Trophoblast cell (in vitro differentiated cells and primary cell): ENCODE measurements around the gene GSTT2.
"Not testable (repeated sequence)": the region's sequence is repeated elsewhere in the genome, so short reads cannot be mapped to it uniquely, and the experiment has no call there.

Source experiments
- DNase-seq, 2 donors: peaks; one replicate each; pipeline ENCODE4 v3.0.0-alpha.2; 2016
- H2AFZ ChIP-seq: 2 replicates; pipeline ENCODE4 v1.6.1; 2013; ENCODE audit warnings: low read length, moderate library complexity, mild to moderate bottlenecking; ENCODE audit not compliant: insufficient read depth, poor library complexity
- H2AK5ac ChIP-seq: 2 replicates; pipeline ENCODE4 v1.6.1; 2013; ENCODE audit warnings: mild to moderate bottlenecking, low read length
- H2BK120ac ChIP-seq: 2 replicates; pipeline ENCODE4 v1.6.1; 2013; ENCODE audit warnings: low read length, mild to moderate bottlenecking, moderate library complexity; ENCODE audit not compliant: insufficient read depth, poor library complexity
- H2BK12ac ChIP-seq: 2 replicates; pipeline ENCODE4 v1.6.1; 2013; ENCODE audit warnings: mild to moderate bottlenecking, low read length, moderate library complexity
- H2BK5ac ChIP-seq: 2 replicates; pipeline ENCODE4 v1.6.1; 2013; ENCODE audit warnings: low read length, low read depth, moderate library complexity, mild to moderate bottlenecking; ENCODE audit not compliant: poor library complexity
- H3K14ac ChIP-seq: 2 replicates; pipeline ENCODE4 v1.6.1; 2013; ENCODE audit warnings: mild to moderate bottlenecking, low read length
- H3K18ac ChIP-seq: 2 replicates; pipeline ENCODE4 v1.6.1; 2013; ENCODE audit warnings: mild to moderate bottlenecking, low read length
- H3K23ac ChIP-seq: 2 replicates; pipeline ENCODE4 v1.6.1; 2013; ENCODE audit warnings: low read length
- H3K27ac ChIP-seq: 2 replicates; pipeline ENCODE4 v1.5.1; 2013; ENCODE audit warnings: low read depth, mild to moderate bottlenecking, inconsistent platforms, low read length, moderate library complexity
- H3K27me3 ChIP-seq: 2 replicates; pipeline ENCODE4 v1.6.1; 2013; ENCODE audit warnings: inconsistent platforms, mild to moderate bottlenecking, low read length, moderate library complexity; ENCODE audit not compliant: insufficient read depth
- H3K36me3 ChIP-seq, 2 experiments: 1 replicate in 1 of 2; 2 replicates in 1 of 2; pipeline ENCODE4 v1.6.1; 2013; ENCODE audit warnings: low read length in 2 of 2, mild to moderate bottlenecking in 2 of 2, moderate library complexity in 1 of 2; ENCODE audit not compliant: insufficient read depth in 2 of 2, control insufficient read depth in 1 of 2
- H3K4ac ChIP-seq: 2 replicates; pipeline ENCODE4 v1.6.1; 2013; ENCODE audit warnings: low read depth, mild to moderate bottlenecking, low read length, moderate library complexity
- H3K4me1 ChIP-seq, 2 experiments: 1 replicate in 1 of 2; 2 replicates in 1 of 2; pipeline ENCODE4 v1.6.1; 2013; ENCODE audit warnings: low read length in 2 of 2, mild to moderate bottlenecking in 2 of 2, moderate library complexity in 1 of 2; ENCODE audit not compliant: insufficient read depth in 2 of 2, control insufficient read depth in 1 of 2
- H3K4me2 ChIP-seq: 2 replicates; pipeline ENCODE4 v1.6.1; 2013; ENCODE audit warnings: inconsistent platforms, mild to moderate bottlenecking, low read length, moderate library complexity
- H3K4me3 ChIP-seq: 2 replicates; pipeline ENCODE4 v1.5.1; 2013; ENCODE audit warnings: mild to moderate bottlenecking, low read depth, low read length, inconsistent platforms
- H3K79me1 ChIP-seq: one replicate; pipeline ENCODE4 v1.6.1; 2013; ENCODE audit warnings: low read length
- H3K79me2 ChIP-seq: 2 replicates; pipeline ENCODE4 v1.6.1; 2013; ENCODE audit warnings: low read length, mild to moderate bottlenecking; ENCODE audit not compliant: control insufficient read depth, insufficient read depth, poor library complexity
- H3K9ac ChIP-seq: 2 replicates; pipeline ENCODE4 v1.6.1; 2013; ENCODE audit warnings: mild to moderate bottlenecking, low read length
- H3K9me3 ChIP-seq: 2 replicates; pipeline ENCODE4 v1.6.1; 2013; ENCODE audit warnings: low read depth, mild to moderate bottlenecking, control low read depth, inconsistent platforms, low read length; ENCODE audit not compliant: insufficient read depth
- H4K12ac ChIP-seq: 2 replicates; pipeline ENCODE4 v1.6.1; 2013; ENCODE audit warnings: low read depth, mild to moderate bottlenecking, low read length, moderate library complexity
- H4K8ac ChIP-seq: 2 replicates; pipeline ENCODE4 v1.6.1; 2013; ENCODE audit warnings: low read depth, mild to moderate bottlenecking, low read length, moderate library complexity
- H4K91ac ChIP-seq: one replicate; pipeline ENCODE4 v1.6.1; 2013; ENCODE audit warnings: low read depth, mild to moderate bottlenecking, low read length, moderate library complexity
- WGBS: extraction: QIAGEN DNeasy Blood & Tissue Kit; methylation state at CpG from one replicate; pipeline ENCODE4 v1.1.7; 2013; ENCODE audit warnings: missing lambda C conversion rate; ENCODE audit not compliant: insufficient read length, insufficient coverage; ENCODE audit errors: extremely low coverage; 5-methylcytosine and 5-hydroxymethylcytosine counted together

GSTT2 gene

DNA sequence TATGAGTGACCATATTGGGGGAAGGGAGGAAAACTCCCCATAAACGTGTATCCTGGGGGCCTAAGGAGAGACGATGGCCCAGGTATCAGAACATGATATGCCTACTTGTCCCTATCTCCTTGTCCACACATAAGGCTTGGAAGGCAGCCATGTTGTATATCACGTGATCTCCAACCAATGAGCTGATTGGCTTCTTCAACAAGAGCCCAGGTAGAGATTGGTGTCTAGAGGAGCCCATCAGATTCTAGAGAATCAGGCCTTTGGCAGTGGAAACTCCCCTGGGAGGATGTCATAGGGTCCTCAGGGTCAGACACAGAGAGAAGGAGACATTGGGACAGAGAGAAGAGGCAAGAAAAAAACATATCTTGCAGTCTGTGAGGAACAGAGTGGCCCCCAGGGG lies 32.5 kb upstream of the GSTT2 start:
- no CpG with 5 or more reads among the region's 3 CpGs for WGBS
- H3K14ac ChIP-seq, H2AFZ ChIP-seq, H3K9ac ChIP-seq, H3K9me3 ChIP-seq, H3K79me1 ChIP-seq, H4K91ac ChIP-seq, H3K27ac ChIP-seq, H2AK5ac ChIP-seq, H3K4me1 ChIP-seq, H3K23ac ChIP-seq, H3K18ac ChIP-seq, H2BK120ac ChIP-seq, H3K4me2 ChIP-seq, H3K4ac ChIP-seq, H3K36me3 ChIP-seq, H4K12ac ChIP-seq, H2BK5ac ChIP-seq, DNase-seq, H3K27me3 ChIP-seq, H3K79me2 ChIP-seq, H4K8ac ChIP-seq, H3K4me3 ChIP-seq, H2BK12ac ChIP-seq: not testable (repeated sequence)

DNA sequence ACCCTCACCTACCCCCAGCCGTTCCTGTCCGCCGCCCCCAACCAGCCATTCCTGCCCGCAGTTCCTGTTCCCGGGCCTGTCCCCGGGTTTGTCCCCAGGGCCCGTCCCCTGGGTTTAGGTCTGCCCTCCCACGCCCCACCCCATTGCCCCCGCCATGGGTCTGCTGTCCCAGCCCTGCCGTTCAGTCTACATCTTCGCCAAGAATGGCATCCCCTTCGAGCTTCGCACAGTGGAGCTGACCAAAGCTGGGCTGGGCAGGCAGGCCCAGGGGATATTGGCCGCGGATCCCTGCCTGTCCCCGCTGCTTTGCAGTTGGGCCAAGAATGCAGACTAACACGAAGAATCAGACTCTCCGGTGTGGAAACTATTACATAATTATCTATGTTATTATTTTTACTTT lies 30.2 kb upstream of the GSTT2 start:
- H3K4me1 ChIP-seq, H4K12ac ChIP-seq, H3K36me3 ChIP-seq, H3K18ac ChIP-seq, H3K4ac ChIP-seq, H4K91ac ChIP-seq, H2AK5ac ChIP-seq, H3K9ac ChIP-seq, H3K4me2 ChIP-seq, H2BK120ac ChIP-seq, H3K79me2 ChIP-seq, H3K27me3 ChIP-seq, H2BK5ac ChIP-seq, H3K23ac ChIP-seq, H3K4me3 ChIP-seq, H3K14ac ChIP-seq, H2AFZ ChIP-seq, H3K27ac ChIP-seq, H4K8ac ChIP-seq, H2BK12ac ChIP-seq, H3K79me1 ChIP-seq, DNase-seq, H3K9me3 ChIP-seq: not testable (repeated sequence)
- WGBS: no CpG with 5 or more reads among the region's 18 CpGs

DNA sequence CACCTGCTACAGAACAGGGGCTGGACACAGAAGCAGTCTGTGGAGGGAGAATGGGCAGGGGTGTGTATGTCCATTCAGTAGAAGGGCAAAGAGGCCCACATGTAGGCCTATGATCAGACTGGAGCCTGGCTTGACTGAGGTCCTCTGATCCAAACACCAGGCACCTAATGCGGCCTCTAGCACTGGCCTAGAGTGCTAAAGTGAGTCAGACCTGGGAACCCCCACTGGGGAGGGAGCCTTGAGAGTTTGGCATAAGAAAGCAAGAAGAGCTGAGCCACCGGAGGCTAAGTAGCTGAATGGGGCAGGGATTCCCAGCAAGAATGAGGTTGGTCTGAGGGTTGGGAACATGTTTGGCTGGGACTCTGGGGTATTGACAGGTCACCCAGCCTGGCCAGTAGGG lies 28.6 kb upstream of the GSTT2 start:
- not testable (repeated sequence) for H3K4me1 ChIP-seq, H3K27me3 ChIP-seq, H4K91ac ChIP-seq, H3K14ac ChIP-seq, H3K4ac ChIP-seq, H2BK120ac ChIP-seq, H3K27ac ChIP-seq, H3K9ac ChIP-seq, H3K18ac ChIP-seq, H2BK12ac ChIP-seq, H2BK5ac ChIP-seq, H3K9me3 ChIP-seq, H3K23ac ChIP-seq, H3K36me3 ChIP-seq, H3K79me1 ChIP-seq, H2AK5ac ChIP-seq, DNase-seq, H4K8ac ChIP-seq, H3K79me2 ChIP-seq, H4K12ac ChIP-seq, H3K4me2 ChIP-seq, H2AFZ ChIP-seq, H3K4me3 ChIP-seq
- WGBS: no CpG with 5 or more reads among the region's 2 CpGs

DNA sequence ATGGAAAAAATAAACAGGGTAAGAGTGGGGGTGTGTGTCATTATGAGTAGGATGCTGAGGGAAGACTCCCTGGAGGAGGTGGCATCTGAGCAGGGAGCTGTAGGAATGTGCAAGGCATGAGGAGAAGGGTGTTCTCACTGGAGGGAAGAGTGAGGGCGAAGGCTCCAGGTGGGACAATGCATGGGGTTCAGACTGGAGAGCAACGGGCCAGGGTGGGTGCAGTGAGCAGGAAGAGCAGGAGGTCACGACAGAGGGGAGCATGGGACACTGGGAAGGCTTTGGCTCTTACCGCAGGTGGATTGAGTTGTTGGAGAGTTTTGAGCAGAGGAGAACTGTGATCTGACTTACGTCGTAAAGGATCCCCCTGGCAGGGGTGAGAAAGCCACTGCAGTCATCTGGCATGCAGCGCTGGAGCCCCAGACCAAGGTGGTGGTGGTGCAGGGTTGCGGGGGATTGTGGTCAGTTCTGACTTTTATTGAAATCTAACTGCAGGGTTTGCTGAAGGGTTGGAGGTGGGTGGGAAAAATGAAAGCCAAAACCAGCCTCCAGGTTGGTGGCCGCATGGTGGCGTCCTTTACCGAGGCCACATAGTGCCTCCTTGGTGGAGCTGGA lies 27.0 kb upstream of the GSTT2 start:
- H3K4ac ChIP-seq, H4K12ac ChIP-seq, H3K18ac ChIP-seq, H3K36me3 ChIP-seq, H3K9me3 ChIP-seq, H3K4me2 ChIP-seq, H4K91ac ChIP-seq, H3K27me3 ChIP-seq, H3K4me1 ChIP-seq, H3K23ac ChIP-seq, H3K79me2 ChIP-seq, H2BK5ac ChIP-seq, H3K4me3 ChIP-seq, H2BK12ac ChIP-seq, H2AK5ac ChIP-seq, H3K27ac ChIP-seq, H3K79me1 ChIP-seq, H3K14ac ChIP-seq, H2AFZ ChIP-seq, DNase-seq, H3K9ac ChIP-seq, H2BK120ac ChIP-seq, H4K8ac ChIP-seq: not testable (repeated sequence)
- WGBS: no CpG with 5 or more reads among the region's 11 CpGs
